Gastrocnemius medialis (tissue), 4 donors: ENCODE data around the gene WDR86. TPM values are rescaled to one million over a fixed set of nuclear protein-coding genes. Genes with fewer than 3 reads are reported as not detected.

ENCODE experiments used
- ATAC-seq, 2 donors: fragments of 150-250 bp; one replicate each; pipeline ENCODE4 v1.9.1; 2016
- DNase-seq, 2 donors: peaks; one replicate each; pipeline ENCODE4 v3.0.0-alpha.2; 2019
- H3K27ac ChIP-seq, 4 donors: fragments of 200-600 bp; sonication (generic); 1 replicate in 1 of 4; 2 replicates in 3 of 4; pipeline ENCODE4 v1.5.1; 2016 to 2018; ENCODE audit warnings: mild to moderate bottlenecking in 2 of 4, moderate library complexity in 1 of 4
- H3K27me3 ChIP-seq, 3 donors: fragments of 200-600 bp; sonication (generic) in 2 of 3; 1 replicate in 1 of 3; 2 replicates in 2 of 3; pipeline versions ENCODE4 v1.5.1 to v1.6.0; 2016 to 2019; ENCODE audit warnings: mild to moderate bottlenecking in 1 of 3, moderate library complexity in 1 of 3
- H3K36me3 ChIP-seq, 2 donors: fragments of 200-600 bp; sonication (generic) in 1 of 2; one replicate each; pipeline ENCODE4 v1.5.1; 2017 to 2018
- H3K4me1 ChIP-seq, 2 donors: fragments of 200-600 bp; sonication (generic) in 1 of 2; one replicate each; pipeline ENCODE4 v1.5.1; 2016 to 2017; ENCODE audit warnings: mild to moderate bottlenecking in 2 of 2
- H3K4me3 ChIP-seq, 4 donors: fragments of 200-600 bp; sonication (generic) in 3 of 4; 1 replicate in 1 of 4; 2 replicates in 3 of 4; pipeline ENCODE4 v1.5.1; 2016 to 2019; ENCODE audit warnings: mild to moderate bottlenecking in 2 of 4
- H3K9me3 ChIP-seq, 3 donors: fragments of 200-600 bp; sonication (generic) in 2 of 3; 1 replicate in 1 of 3; 2 replicates in 2 of 3; pipeline ENCODE4 v1.5.1; 2016 to 2019
- POLR2A ChIP-seq, 2 donors: fragments of 450-650 bp; IDR thresholded peaks; one replicate each; pipeline ENCODE4 v1.6.1; 2017; ENCODE audit warnings: antibody characterized with exemption in 2 of 2, mild to moderate bottlenecking in 2 of 2, moderate library complexity in 2 of 2
- in situ Hi-C, 4 donors: fragments of 200-750 bp; cut with MboI; loops; one replicate each; pipeline versions ENCODE4 v1.15.0 to v1.8.0; 2017; ENCODE audit warnings: low sequenced_read_pairs in 4 of 4
- intact Hi-C: fragments of 100-400 bp; cut with DNase I; formaldehyde crosslinking; loops from one replicate; pipeline ENCODE4 v1.15.1; 2023; ENCODE audit warnings: low total_unique reads
- total RNA-seq, 4 donors: library from RNA; depleted of rRNA; stranded (reverse); fragments of >200 nt; gene quantifications; one replicate each; pipeline versions ENCODE4 v1.1.0 to v1.2.3, GENCODE V29; 2016
- TF ChIP-seq, protein P1 (sequence below), 5 experiments: fragments of 450-650 bp in 3 of 5; fragments of 200-600 bp in 2 of 5; sonication (generic) in 2 of 5; IDR thresholded peaks in 4 of 5; conservative IDR thresholded peaks in 1 of 5; 1 replicate in 4 of 5; 2 replicates in 1 of 5; pipeline ENCODE4 v1.5.1; 2016 to 2019; ENCODE audit warnings: antibody characterized with exemption in 5 of 5, mild to moderate bottlenecking in 3 of 5, moderate library complexity in 3 of 5

Gene WDR86
- total RNA-seq, 4 donors from 2014 or later = 0.13 to 0.31 TPM; not detected in 2

DNA sequence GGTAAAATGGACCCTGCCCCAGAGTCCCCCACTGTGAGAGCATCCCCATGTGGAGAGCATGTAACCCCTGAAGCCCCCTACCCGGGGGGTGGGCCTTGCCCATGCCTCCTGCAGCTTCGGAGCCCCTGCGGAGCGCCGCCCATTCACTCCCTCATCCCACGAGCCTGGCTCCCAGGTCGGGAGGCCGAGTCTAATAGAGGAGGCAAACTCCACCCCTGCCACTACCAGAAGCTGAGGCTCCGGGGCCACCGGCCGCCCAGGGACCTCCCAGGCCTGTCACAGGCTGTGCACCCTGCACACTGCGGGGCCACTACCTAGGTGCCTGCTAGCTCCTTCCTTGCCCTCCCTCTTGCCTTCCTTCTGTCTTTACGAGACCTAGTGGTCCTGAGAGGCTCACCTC is 17.4 kb downstream of the WDR86 start:
- Histone ChIP-seq H3K4me1 (no peaks in the 10 kb centered on the region), H3K27me3 (peaks cover 0 to 4% (median 0%) of the 10 kb centered on the region in 3 donors), H3K9me3 (no peaks in the 10 kb centered on the region), H3K27ac (no peak overlapping the region), H3K4me3 (no peak overlapping the region), H3K36me3 (no peaks in the 10 kb centered on the region)
- TF ChIP-seq POLR2A (IDR thresholded peaks at IDR 0.05) = no peak
- TF ChIP-seq, protein P1, sequence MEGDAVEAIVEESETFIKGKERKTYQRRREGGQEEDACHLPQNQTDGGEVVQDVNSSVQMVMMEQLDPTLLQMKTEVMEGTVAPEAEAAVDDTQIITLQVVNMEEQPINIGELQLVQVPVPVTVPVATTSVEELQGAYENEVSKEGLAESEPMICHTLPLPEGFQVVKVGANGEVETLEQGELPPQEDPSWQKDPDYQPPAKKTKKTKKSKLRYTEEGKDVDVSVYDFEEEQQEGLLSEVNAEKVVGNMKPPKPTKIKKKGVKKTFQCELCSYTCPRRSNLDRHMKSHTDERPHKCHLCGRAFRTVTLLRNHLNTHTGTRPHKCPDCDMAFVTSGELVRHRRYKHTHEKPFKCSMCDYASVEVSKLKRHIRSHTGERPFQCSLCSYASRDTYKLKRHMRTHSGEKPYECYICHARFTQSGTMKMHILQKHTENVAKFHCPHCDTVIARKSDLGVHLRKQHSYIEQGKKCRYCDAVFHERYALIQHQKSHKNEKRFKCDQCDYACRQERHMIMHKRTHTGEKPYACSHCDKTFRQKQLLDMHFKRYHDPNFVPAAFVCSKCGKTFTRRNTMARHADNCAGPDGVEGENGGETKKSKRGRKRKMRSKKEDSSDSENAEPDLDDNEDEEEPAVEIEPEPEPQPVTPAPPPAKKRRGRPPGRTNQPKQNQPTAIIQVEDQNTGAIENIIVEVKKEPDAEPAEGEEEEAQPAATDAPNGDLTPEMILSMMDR (IDR thresholded peaks at IDR 0.05 in 4 of 5, conservative IDR thresholded peaks at IDR 0.05 in 1 of 5) = no peak
- intact Hi-C loops = no loop called here
- no peak for ATAC-seq
- in situ Hi-C loops = no loop called here
- no peak for DNase-seq

DNA sequence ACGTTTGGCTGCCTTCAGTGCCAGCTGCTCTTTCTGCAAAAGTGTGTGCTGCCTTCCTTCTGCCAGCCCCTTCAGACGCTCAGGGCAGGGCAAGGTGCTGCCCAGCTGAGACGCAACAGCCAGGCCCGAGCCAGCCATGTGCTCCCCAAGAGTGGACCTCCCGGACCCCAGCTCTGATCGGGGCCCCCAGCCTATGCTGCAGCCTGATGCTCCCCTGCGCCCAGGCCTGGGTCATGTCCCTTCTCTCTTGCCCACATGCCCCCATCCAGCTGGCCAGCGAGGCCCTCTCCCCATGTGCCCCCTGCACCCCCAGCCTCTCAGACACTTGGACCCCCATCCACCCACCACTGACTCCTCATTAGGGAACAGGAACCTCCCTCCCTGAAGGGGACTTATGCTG is 17.8 kb downstream of the WDR86 start:
- H3K27ac ChIP-seq = no peak overlapping the region
- peaks cover 0 to 4% (median 0%) of the 10 kb centered on the region in 3 donors for H3K27me3 ChIP-seq
- no peaks in the 10 kb centered on the region for H3K36me3 ChIP-seq
- no peak for ATAC-seq
- in situ Hi-C loops = no loop called here
- H3K4me1 ChIP-seq = no peaks in the 10 kb centered on the region
- no peaks in the 10 kb centered on the region for H3K9me3 ChIP-seq
- intact Hi-C loops = no loop called here
- DNase-seq = no peak
- no peak for TF ChIP-seq POLR2A (IDR thresholded peaks at IDR 0.05)
- TF ChIP-seq, protein P1 (IDR thresholded peaks at IDR 0.05 in 4 of 5, conservative IDR thresholded peaks at IDR 0.05 in 1 of 5) = no peak
- H3K4me3 ChIP-seq = no peak overlapping the region

DNA sequence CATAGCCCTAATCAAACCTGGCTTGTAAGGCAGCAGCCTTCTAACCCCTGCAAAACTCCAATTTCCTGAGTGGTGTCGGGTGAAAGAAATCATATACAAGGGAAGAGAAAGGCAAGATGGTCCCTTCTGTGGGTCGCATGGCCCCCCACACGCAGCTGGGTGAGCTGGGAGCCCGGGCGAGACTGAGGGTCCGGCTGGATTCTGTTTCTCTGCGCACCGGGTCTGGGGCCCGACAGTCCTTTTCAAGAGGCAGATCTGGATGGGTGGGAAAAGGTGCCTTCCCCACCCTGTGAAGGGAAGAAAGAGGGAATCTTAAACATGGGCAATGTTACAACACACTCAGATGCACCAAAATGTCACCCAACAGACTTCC is 18.5 kb downstream of the WDR86 start:
- no peak for ATAC-seq
- TF ChIP-seq POLR2A (IDR thresholded peaks at IDR 0.05) = no peak
- TF ChIP-seq, protein P1 (IDR thresholded peaks at IDR 0.05 in 4 of 5, conservative IDR thresholded peaks at IDR 0.05 in 1 of 5) = no peak
- in situ Hi-C loops = no loop called here
- intact Hi-C loops = no loop called here
- H3K27ac ChIP-seq = no peak overlapping the region
- no peaks in the 10 kb centered on the region for H3K36me3 ChIP-seq
- DNase-seq = no peak
- no peak overlapping the region for H3K4me3 ChIP-seq
- peaks cover 0 to 4% (median 0%) of the 10 kb centered on the region in 3 donors for H3K27me3 ChIP-seq
- H3K9me3 ChIP-seq = no peaks in the 10 kb centered on the region
- H3K4me1 ChIP-seq = no peaks in the 10 kb centered on the region

DNA sequence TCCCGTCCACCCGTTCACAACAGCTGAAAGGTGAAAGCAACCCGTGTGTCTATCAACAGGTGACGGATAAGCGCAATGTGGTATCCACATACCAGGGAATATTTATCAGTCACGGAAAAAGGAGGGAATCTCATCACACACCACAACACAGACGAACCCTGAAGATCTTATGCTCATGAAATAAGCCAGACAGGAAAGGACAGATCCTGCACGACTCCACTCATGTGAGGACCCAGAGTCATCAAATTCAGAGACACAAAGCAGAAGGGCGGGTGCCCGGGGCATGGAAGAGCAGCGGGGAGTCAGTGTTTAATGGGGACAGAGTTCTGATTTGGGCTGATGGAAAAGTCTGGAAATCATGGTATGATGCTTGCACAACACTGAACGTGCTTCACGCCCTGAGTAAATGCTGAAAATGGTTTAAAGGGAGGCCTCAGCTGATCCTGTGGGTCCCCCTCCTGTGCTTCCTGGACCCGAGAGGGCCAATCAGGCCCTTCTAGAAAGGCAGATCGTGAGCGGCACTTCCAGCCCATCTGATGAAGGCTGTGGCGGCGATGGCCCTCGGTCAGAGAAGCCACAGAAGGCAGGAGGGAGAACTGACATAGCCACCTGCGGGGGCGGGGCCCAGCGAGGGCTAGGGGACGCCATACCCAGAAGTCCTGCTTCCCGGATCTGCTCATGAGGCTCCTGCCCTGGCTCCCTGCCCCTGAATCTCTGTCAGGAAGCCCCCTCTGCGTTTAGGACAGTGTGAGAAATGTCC is 19.1 kb downstream of the WDR86 start:
- DNase-seq (no peak), ATAC-seq (no peak)
- H3K4me3 ChIP-seq = no peak overlapping the region

More for the DNA sequence above, 19.1 kb downstream of the WDR86 start:
- no peaks in the 10 kb centered on the region for H3K4me1 ChIP-seq
- no peak overlapping the region for H3K27ac ChIP-seq
- in situ Hi-C loops (no loop called here), intact Hi-C loops (no loop called here)
- no peaks in the 10 kb centered on the region for H3K36me3 ChIP-seq
- TF ChIP-seq, protein P1 (IDR thresholded peaks at IDR 0.05 in 4 of 5, conservative IDR thresholded peaks at IDR 0.05 in 1 of 5) = no peak
- TF ChIP-seq POLR2A (IDR thresholded peaks at IDR 0.05) = no peak
- peaks cover 0 to 4% (median under 1%) of the 10 kb centered on the region in 3 donors for H3K27me3 ChIP-seq
- H3K9me3 ChIP-seq = no peaks in the 10 kb centered on the region
